HG03064 (cell line): ENCODE results near the gene FXYD4.
"Not testable (repeated sequence)": the region's sequence is repeated elsewhere in the genome, so short reads cannot be mapped to it uniquely, and the experiment has no call there.

Source experiments
- ATAC-seq: cut with Tn5 transposase; IDR thresholded peaks from one replicate; pipeline ENCODE4 v1.9.1; 2021; ENCODE audit warnings: low read depth; ENCODE audit not compliant: unreplicated experiment

The FXYD4 gene

DNA sequence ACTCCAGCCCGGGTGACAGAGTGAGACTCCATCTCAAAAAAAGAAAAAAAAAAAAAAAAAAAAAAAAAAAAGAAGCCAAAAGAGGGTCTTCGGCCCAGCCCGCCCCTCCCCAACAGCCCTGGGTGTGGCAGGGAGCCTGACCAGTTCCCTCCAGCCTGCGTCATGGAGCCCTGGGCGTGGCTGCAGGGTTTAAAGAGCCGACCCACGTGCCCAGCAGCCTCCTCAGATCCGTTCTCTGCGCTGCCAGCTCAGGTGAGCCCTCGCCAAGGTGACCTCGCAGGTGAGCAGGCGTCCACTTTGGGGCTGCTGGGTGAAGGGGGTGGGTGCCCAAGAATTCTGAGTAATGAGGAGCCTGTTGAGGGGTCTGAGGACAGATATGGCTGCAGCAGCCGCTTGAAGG, at the start of gene FXYD4:
Gene FXYD4, plus strand, starts transcription at position 219 of the 400 bp plus-strand sequence. CDS start 2,111 bp downstream, outside the sequence.
- no peak for ATAC-seq

- no peak for ATAC-seq
Observed at GRCh38 chr10:43322331-43322730, 49.1 kb upstream of the FXYD4 start.

- ATAC-seq: no peak
Observed at GRCh38 chr10:43322769-43323168, 48.7 kb upstream of the FXYD4 start.

DNA sequence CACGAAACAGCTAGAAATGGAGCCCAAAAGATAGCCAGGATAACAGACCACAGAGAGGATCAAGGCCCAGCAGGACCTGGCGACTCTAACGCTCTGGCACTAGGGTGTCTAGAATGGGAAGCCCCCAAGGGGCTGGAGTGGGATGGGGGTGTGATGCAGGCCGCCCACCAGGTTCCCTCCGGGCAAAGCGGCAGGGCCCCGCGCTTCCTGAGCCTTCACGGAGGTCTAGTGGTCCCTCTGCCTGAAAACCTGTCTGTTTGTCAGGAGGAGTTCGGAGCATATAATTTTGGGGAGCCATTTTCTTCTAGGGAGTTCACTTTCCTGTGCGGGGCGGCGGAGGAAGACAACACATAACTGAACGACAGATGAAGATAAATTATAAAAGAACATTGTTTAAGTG, 48.2 kb upstream of the FXYD4 start:
- ATAC-seq: no peak

- no peak for ATAC-seq
Observed at GRCh38 chr10:43324876-43325275, 46.6 kb upstream of the FXYD4 start.

DNA sequence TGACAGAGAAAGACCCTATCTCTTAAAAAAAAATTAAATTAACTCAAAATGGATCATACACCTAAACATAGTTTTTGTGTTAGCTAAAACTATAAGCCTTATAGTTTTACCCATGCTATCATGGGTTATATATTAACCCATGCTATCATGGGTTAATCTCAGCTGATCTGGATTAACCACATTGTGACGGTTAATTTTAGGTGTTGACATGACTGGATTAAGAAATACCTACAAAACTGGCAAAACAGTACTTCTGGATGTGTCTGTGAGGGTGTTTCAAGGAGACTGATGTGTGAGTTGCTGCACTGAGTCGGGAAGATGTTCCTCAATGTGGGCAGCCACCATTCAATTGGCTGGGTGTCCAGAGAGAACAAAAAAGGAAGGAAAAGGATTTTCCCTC, 44.3 kb upstream of the FXYD4 start:
- ATAC-seq: no peak

- no peak for ATAC-seq
Observed at GRCh38 chr10:43327986-43328385, 43.5 kb upstream of the FXYD4 start.

- ATAC-seq: not testable (repeated sequence)
Observed at GRCh38 chr10:43328810-43329209, 42.6 kb upstream of the FXYD4 start.

DNA sequence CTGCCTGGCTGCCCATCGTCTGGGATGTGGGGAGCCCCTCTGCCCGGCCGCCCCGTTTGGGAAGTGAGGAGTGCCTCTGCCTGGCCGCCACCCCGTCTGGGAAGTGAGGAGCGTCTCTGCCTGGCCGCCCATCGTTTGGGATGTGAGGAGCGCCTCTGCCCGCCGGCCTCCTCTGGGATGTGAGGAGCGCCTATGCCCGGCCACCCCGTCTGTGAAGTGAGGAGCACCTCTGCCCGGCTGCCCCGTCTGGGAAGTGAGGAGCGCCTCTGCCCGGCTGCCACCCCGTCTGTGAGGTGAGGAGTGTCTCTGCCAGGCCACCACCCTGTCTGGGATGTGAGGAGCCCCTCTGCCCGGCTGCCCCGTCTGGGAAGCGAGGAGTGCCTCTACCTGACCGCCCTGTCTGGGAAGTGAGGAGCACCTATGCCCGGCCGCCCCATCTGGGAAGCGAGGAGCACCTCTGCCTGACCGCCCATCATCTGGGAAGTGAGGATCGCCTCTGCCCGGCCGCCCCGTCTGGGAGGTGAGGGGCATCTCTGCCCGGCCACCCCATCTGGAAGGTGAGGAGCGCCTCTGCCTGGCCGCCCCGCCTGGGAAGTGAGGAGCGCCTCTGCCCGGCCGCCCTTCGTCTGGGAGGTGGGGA, 42.1 kb upstream of the FXYD4 start:
- ATAC-seq: not testable (repeated sequence)

GRCh38 chr10:43330049-43330823, 41.2 kb upstream of the FXYD4 start:
- ATAC-seq: not testable (repeated sequence)

- not testable (repeated sequence) for ATAC-seq
Observed at GRCh38 chr10:43330824-43331127, 40.7 kb upstream of the FXYD4 start.

- ATAC-seq: no peak
Observed at GRCh38 chr10:43333653-43334052, 37.8 kb upstream of the FXYD4 start.

DNA sequence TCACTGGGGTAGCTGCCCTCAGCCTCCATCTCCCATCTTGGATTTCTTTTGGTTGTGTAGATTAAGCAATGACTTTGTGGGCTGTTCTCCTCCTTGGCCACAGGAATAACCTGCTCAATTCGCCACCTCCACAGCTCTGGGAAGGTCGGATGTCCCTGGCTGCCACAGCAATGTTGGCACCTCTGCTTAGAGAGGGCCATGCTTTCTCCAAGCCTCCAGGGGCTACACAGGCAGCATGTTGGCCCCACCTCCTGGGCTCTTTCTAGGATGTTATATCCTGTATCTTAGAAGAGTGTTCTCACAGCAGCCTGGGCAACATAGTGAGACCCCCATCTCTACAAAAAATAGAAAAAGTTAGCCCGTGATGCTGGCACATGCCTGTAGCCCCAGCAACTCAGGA, 35.4 kb upstream of the FXYD4 start:
- no peak for ATAC-seq

DNA sequence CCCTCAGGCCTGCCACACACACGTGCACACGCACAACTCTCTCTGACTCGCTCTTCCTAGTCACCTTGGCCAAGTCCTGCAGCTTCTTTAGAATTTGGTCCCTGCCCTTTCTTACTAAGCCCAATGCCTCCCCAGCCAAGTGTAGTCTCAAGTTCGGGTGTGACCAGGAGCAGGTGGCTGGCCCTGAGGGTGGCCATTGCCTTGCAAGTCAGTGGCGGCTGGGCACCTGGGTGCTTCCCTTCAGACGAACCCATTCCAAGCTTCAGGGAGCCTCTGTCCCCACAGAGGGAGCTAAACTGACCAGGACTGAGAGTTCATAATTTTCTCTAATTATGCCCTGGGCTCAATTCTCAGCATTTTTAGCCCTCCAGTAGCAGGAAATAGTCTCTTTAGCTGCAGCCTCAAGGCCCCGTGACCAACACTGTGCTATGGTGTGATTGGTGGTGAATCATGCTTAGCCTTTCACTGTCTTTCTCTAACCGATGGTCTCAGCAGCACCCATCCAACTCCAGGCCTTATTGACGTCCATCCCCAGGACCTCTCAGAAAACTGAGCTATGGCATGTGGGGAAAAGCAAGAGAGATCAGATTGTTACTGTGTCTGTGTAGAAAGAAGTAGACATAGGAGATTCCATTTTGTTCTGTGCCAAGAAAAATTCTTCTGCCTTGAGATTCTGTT, 34.7 kb upstream of the FXYD4 start:
- ATAC-seq: no peak

- ATAC-seq: not testable (repeated sequence)
Observed at GRCh38 chr10:43337536-43337935, 33.9 kb upstream of the FXYD4 start.

GRCh38 chr10:43338117-43338516, 33.3 kb upstream of the FXYD4 start:
- ATAC-seq: no peak

- no peak for ATAC-seq
Observed at GRCh38 chr10:43339136-43339535, 32.3 kb upstream of the FXYD4 start.

DNA sequence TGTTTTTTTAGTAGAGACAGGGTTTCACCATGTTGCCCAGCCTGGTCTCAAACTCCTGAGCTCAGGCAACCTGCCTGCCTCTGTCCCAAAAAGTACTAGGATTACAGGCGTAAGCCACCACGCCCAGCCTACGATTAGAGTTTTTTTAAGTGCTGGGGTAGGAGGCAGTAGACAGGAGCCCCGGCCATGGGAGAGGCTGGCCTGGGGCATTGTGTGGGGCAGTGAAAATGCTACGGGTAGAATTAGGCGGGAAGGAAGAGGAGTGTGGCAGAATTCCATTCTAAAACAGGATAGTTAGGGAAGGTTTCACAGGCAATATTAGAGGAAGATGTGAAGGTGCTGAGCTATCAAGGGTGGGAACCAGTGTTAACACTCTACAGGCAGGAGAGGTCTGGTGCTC, 31.3 kb upstream of the FXYD4 start:
- ATAC-seq: no peak

DNA sequence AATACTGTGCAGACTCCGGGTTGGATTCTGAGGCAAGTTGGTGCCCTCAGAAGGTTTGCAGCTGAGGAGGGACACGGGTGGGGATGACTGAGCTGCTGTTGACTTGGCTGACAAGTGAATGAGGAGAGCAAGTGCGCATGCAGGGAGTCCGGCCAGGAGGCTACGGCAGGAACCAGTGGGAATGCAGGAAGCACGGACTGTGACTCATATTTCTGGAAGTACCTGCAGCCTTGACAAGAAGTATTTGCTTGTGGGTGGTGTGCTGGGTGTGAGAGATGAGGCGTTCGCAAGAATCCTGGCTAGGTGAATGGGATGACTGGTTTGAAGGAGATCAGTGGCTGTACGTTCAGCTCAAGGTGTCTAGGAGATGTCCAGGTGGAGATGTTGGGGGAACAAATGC, 30.8 kb upstream of the FXYD4 start:
- ATAC-seq: no peak

DNA sequence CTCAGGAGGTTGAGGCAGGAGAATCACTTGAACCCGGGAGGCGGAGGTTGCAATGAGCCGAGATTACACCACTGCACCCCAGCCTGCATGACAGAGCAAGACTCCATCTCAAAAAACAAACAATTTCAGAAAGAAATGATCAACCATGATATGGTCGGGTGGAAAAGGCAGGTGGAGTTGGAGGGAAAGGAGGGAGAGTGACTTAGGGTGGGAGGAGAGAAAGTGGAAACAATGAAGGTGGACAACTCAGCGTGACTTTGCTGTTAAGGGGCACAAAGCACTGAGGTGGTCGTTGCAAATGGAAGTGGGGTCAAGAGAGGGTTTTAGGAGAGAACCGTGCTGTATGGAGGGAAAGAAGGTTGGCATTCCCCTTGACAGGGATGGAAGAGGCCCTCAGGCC, 30.0 kb upstream of the FXYD4 start:
- no peak for ATAC-seq

- ATAC-seq: no peak
Observed at GRCh38 chr10:43342279-43343125, 28.9 kb upstream of the FXYD4 start.
